HG03175 (cell line): Measurements from ENCODE around the gene TJP1.
"Not testable (repeated sequence)": the region's sequence is repeated elsewhere in the genome, so short reads cannot be mapped to it uniquely, and the experiment has no call there.

ENCODE experiments used
- ATAC-seq: cut with Tn5 transposase; IDR thresholded peaks from one replicate; pipeline ENCODE4 v1.9.1; 2021; ENCODE audit warnings: mild to moderate bottlenecking, moderate library complexity; ENCODE audit not compliant: unreplicated experiment

The TJP1 gene

GRCh38 chr15:29670266-29670665 lies 152.0 kb downstream of the TJP1 start:
- no peak for ATAC-seq

- ATAC-seq, result no peak
These were observed 152.4 kb downstream of the TJP1 start for GRCh38 chr15:29669823-29670222.

GRCh38 chr15:29668120-29668602 lies 154.1 kb downstream of the TJP1 start:
- ATAC-seq, result no peak

- no peak for ATAC-seq
These were observed 156.0 kb downstream of the TJP1 start for GRCh38 chr15:29666241-29666640.

- ATAC-seq, result no peak
These were observed 156.7 kb downstream of the TJP1 start for GRCh38 chr15:29665444-29666003.

- no peak for ATAC-seq
These were observed 157.9 kb downstream of the TJP1 start for GRCh38 chr15:29664406-29664805.

- ATAC-seq, result not testable (repeated sequence)
These were observed 164.8 kb downstream of the TJP1 start for GRCh38 chr15:29657476-29657817.

- no peak for ATAC-seq
These were observed 165.4 kb downstream of the TJP1 start for GRCh38 chr15:29656636-29657475.

- no peak for ATAC-seq
These were observed 169.7 kb downstream of the TJP1 start for GRCh38 chr15:29652595-29652994.

- no peak for ATAC-seq
These were observed 170.6 kb downstream of the TJP1 start for GRCh38 chr15:29651476-29652233.
